Activated CD4-positive, alpha-beta T cell treated with anti-CD3 and anti-CD28 coated beads for 24 hours (primary cell): ENCODE results near the gene DNAJB4.

ENCODE experiments used
- DNase-seq, 2 donors: peaks; one replicate each; pipeline ENCODE4 v3.0.0-alpha.2; 2020; ENCODE audit warnings: low read depth in 2 of 2

The DNAJB4 gene

GRCh38 chr1:78036450-78036849 lies 31.7 kb downstream of the DNAJB4 start:
- no peak for DNase-seq

- no peak for DNase-seq
Observed at GRCh38 chr1:78038071-78038470, 33.3 kb downstream of the DNAJB4 start.

- DNase-seq: no peak
Observed at GRCh38 chr1:78038491-78038939, 33.8 kb downstream of the DNAJB4 start.

- DNase-seq: no peak
Observed at GRCh38 chr1:78040484-78041089, 35.8 kb downstream of the DNAJB4 start.

GRCh38 chr1:78043436-78043835 lies 38.7 kb downstream of the DNAJB4 start:
- no peak for DNase-seq

GRCh38 chr1:78044796-78045562 lies 40.2 kb downstream of the DNAJB4 start:
- no peak for DNase-seq

- no peak for DNase-seq
Observed at GRCh38 chr1:78045563-78045925, 40.8 kb downstream of the DNAJB4 start.

- DNase-seq: peak; percentile 12 to 15
Observed at GRCh38 chr1:78045926-78046778, 41.4 kb downstream of the DNAJB4 start, which contains the start of gene GIPC2. Gene GIPC2, plus strand, starts transcription at chr1:78045966. Its CDS starts 129 bp downstream, at chr1:78046095.

GRCh38 chr1:78047106-78047505 lies 42.4 kb downstream of the DNAJB4 start:
- no peak for DNase-seq

- DNase-seq: no peak
Observed at GRCh38 chr1:78047631-78048030, 42.9 kb downstream of the DNAJB4 start.

- no peak for DNase-seq
Observed at GRCh38 chr1:78048446-78048845, 43.7 kb downstream of the DNAJB4 start.

GRCh38 chr1:78049396-78049795 lies 44.7 kb downstream of the DNAJB4 start:
- no peak for DNase-seq

GRCh38 chr1:78051005-78051404 lies 46.3 kb downstream of the DNAJB4 start:
- no peak for DNase-seq

- no peak for DNase-seq
Observed at GRCh38 chr1:78052685-78053405, 48.1 kb downstream of the DNAJB4 start.

GRCh38 chr1:78053498-78053897 lies 48.8 kb downstream of the DNAJB4 start:
- DNase-seq: no peak

GRCh38 chr1:78054559-78054958 lies 49.8 kb downstream of the DNAJB4 start:
- DNase-seq: no peak

- no peak for DNase-seq
Observed at GRCh38 chr1:78054972-78055371, 50.2 kb downstream of the DNAJB4 start.

- DNase-seq: no peak
Observed at GRCh38 chr1:78055565-78056132, 50.9 kb downstream of the DNAJB4 start.

- DNase-seq: no peak
Observed at GRCh38 chr1:78058670-78059069, 53.9 kb downstream of the DNAJB4 start.

- no peak for DNase-seq
Observed at GRCh38 chr1:78060857-78061563, 56.3 kb downstream of the DNAJB4 start.
